ENCODE results near the gene IGFLR1. TPM values are rescaled to one million over a fixed set of nuclear protein-coding genes. Genes with fewer than 3 reads are reported as not detected.
"Not testable (repeated sequence)": the region's sequence is repeated elsewhere in the genome, so short reads cannot be mapped to it uniquely, and the experiment has no call there.

IGFLR1 gene
- total and polyA plus RNA-seq, 4 donors: 3.1 to 10.9 (median 6.1) TPM

- 73% methylated on average over 7 of the region's 7 CpGs for WGBS (ENCODE audit: insufficient coverage)
- H3K27ac ChIP-seq (ENCODE audit: low read depth, low read length): peak overlapping the region; percentile 48
- H3K9me3 ChIP-seq (ENCODE audit: control insufficient read depth, insufficient read depth, low read length): no peaks in the 10 kb centered on the region
- H3K27me3 ChIP-seq (ENCODE audit: control insufficient read depth, insufficient read depth, low read length): no peaks in the 10 kb centered on the region
- no peak overlapping the region for H3K4me3 ChIP-seq (ENCODE audit: low read depth, low read length)
- peaks cover 57% of the 10 kb centered on the region for H3K36me3 ChIP-seq (ENCODE audit: control insufficient read depth, insufficient read depth, low read length)
- peaks cover 39% of the 10 kb centered on the region for H3K4me1 ChIP-seq (ENCODE audit: control insufficient read depth, insufficient read depth, low read length)
- no peak for DNase-seq (ENCODE audit: low read depth in 4 of 6, low spot score in 6 of 6)
Measured at GRCh38 chr19:35777961-35778360, 35.7 kb upstream of the IGFLR1 start.

- WGBS (ENCODE audit: insufficient coverage): 16% methylated on average over 16 of the region's 19 CpGs
- DNase-seq (ENCODE audit: low read depth in 4 of 6, low spot score in 6 of 6): peak in 2 of 6 donors; percentile 19 to 43
- H3K27me3 ChIP-seq (ENCODE audit: control insufficient read depth, insufficient read depth, low read length): no peaks in the 10 kb centered on the region
- peaks cover 39% of the 10 kb centered on the region for H3K4me1 ChIP-seq (ENCODE audit: control insufficient read depth, insufficient read depth, low read length)
- H3K27ac ChIP-seq (ENCODE audit: low read depth, low read length): peak overlapping the region; percentile 48
- H3K4me3 ChIP-seq (ENCODE audit: low read depth, low read length): no peak overlapping the region
- H3K9me3 ChIP-seq (ENCODE audit: control insufficient read depth, insufficient read depth, low read length): no peaks in the 10 kb centered on the region
- H3K36me3 ChIP-seq (ENCODE audit: control insufficient read depth, insufficient read depth, low read length): peaks cover 50% of the 10 kb centered on the region
Measured at GRCh38 chr19:35777086-35777841, 35.0 kb upstream of the IGFLR1 start.

GRCh38 chr19:35776102-35776788 is 34.0 kb upstream of the IGFLR1 start:
- H3K4me3 ChIP-seq (ENCODE audit: low read depth, low read length): peak overlapping the region; percentile 62
- WGBS (ENCODE audit: insufficient coverage): 10% methylated on average over 12 of the region's 13 CpGs
- H3K9me3 ChIP-seq (ENCODE audit: control insufficient read depth, insufficient read depth, low read length): no peaks in the 10 kb centered on the region
- H3K27me3 ChIP-seq (ENCODE audit: control insufficient read depth, insufficient read depth, low read length): no peaks in the 10 kb centered on the region
- H3K4me1 ChIP-seq (ENCODE audit: control insufficient read depth, insufficient read depth, low read length): peaks cover 39% of the 10 kb centered on the region
- peak overlapping the region; percentile 48 for H3K27ac ChIP-seq (ENCODE audit: low read depth, low read length)
- DNase-seq (ENCODE audit: low read depth in 4 of 6, low spot score in 6 of 6): peak in 3 of 6 donors; percentile 23 to 83 (median 71)
- H3K36me3 ChIP-seq (ENCODE audit: control insufficient read depth, insufficient read depth, low read length): peaks cover 40% of the 10 kb centered on the region

GRCh38 chr19:35775298-35776101 is 33.2 kb upstream of the IGFLR1 start, which contains the start of gene ARHGAP33:
ARHGAP33 (plus strand) TSS chr19:35775564; CDS start chr19:35775659, 95 bp downstream.
- Histone ChIP-seq H3K9me3 (ENCODE audit: control insufficient read depth, insufficient read depth, low read length) (no peaks in the 10 kb centered on the region), H3K27ac (ENCODE audit: low read depth, low read length) (peak within 1 kb of the TSS; percentile 33), H3K27me3 (ENCODE audit: control insufficient read depth, insufficient read depth, low read length) (no peaks in the 10 kb centered on the region), H3K36me3 (ENCODE audit: control insufficient read depth, insufficient read depth, low read length) (peaks cover 33% of the 10 kb centered on the region), H3K4me1 (ENCODE audit: control insufficient read depth, insufficient read depth, low read length) (peaks cover 39% of the 10 kb centered on the region), H3K4me3 (ENCODE audit: low read depth, low read length) (peak within 1 kb of the TSS; percentile 62)
- peak; percentile 95 to 100 (median 98) for DNase-seq (ENCODE audit: low read depth in 4 of 6, low spot score in 6 of 6)
- 0% methylated on average over 82 of the region's 82 CpGs for WGBS (ENCODE audit: insufficient coverage)

- peaks cover 39% of the 10 kb centered on the region for H3K4me1 ChIP-seq (ENCODE audit: control insufficient read depth, insufficient read depth, low read length)
- H3K9me3 ChIP-seq (ENCODE audit: control insufficient read depth, insufficient read depth, low read length): no peaks in the 10 kb centered on the region
- peak overlapping the region; percentile 4 for H3K4me3 ChIP-seq (ENCODE audit: low read depth, low read length)
- H3K36me3 ChIP-seq (ENCODE audit: control insufficient read depth, insufficient read depth, low read length): peaks cover 27% of the 10 kb centered on the region
- H3K27me3 ChIP-seq (ENCODE audit: control insufficient read depth, insufficient read depth, low read length): no peaks in the 10 kb centered on the region
- H3K27ac ChIP-seq (ENCODE audit: low read depth, low read length): no peak overlapping the region
- 22% methylated on average over 9 of the region's 9 CpGs for WGBS (ENCODE audit: insufficient coverage)
- DNase-seq (ENCODE audit: low read depth in 4 of 6, low spot score in 6 of 6): no peak
Measured at GRCh38 chr19:35775046-35775297, 32.7 kb upstream of the IGFLR1 start.

GRCh38 chr19:35774274-35775045 is 32.2 kb upstream of the IGFLR1 start:
- H3K27ac ChIP-seq (ENCODE audit: low read depth, low read length): no peak overlapping the region

GRCh38 chr19:35773020-35773806 is 31.0 kb upstream of the IGFLR1 start:
- no peak overlapping the region for H3K27ac ChIP-seq (ENCODE audit: low read depth, low read length)
- H3K4me1 ChIP-seq (ENCODE audit: control insufficient read depth, insufficient read depth, low read length): peaks cover 30% of the 10 kb centered on the region
- 67% methylated on average over 5 of the region's 9 CpGs for WGBS (ENCODE audit: insufficient coverage)
- H3K9me3 ChIP-seq (ENCODE audit: control insufficient read depth, insufficient read depth, low read length): no peaks in the 10 kb centered on the region
- H3K36me3 ChIP-seq (ENCODE audit: control insufficient read depth, insufficient read depth, low read length): peaks cover 14% of the 10 kb centered on the region
- H3K27me3 ChIP-seq (ENCODE audit: control insufficient read depth, insufficient read depth, low read length): no peaks in the 10 kb centered on the region
- no peak for DNase-seq (ENCODE audit: low read depth in 4 of 6, low spot score in 6 of 6)
- H3K4me3 ChIP-seq (ENCODE audit: low read depth, low read length): no peak overlapping the region

More at GRCh38 chr19:35774274-35775045, 32.2 kb upstream of the IGFLR1 start:
- Histone ChIP-seq H3K4me3 (ENCODE audit: low read depth, low read length) (peak overlapping the region; percentile 4), H3K36me3 (ENCODE audit: control insufficient read depth, insufficient read depth, low read length) (peaks cover 23% of the 10 kb centered on the region), H3K4me1 (ENCODE audit: control insufficient read depth, insufficient read depth, low read length) (peaks cover 39% of the 10 kb centered on the region), H3K9me3 (ENCODE audit: control insufficient read depth, insufficient read depth, low read length) (no peaks in the 10 kb centered on the region), H3K27me3 (ENCODE audit: control insufficient read depth, insufficient read depth, low read length) (no peaks in the 10 kb centered on the region)
- WGBS (ENCODE audit: insufficient coverage): 48% methylated on average over 15 of the region's 16 CpGs
- peak in 1 of 6 donors; percentile 32 for DNase-seq (ENCODE audit: low read depth in 4 of 6, low spot score in 6 of 6)

- H3K4me1 ChIP-seq (ENCODE audit: control insufficient read depth, insufficient read depth, low read length): peaks cover 24% of the 10 kb centered on the region
- H3K9me3 ChIP-seq (ENCODE audit: control insufficient read depth, insufficient read depth, low read length); H3K27me3 ChIP-seq (ENCODE audit: control insufficient read depth, insufficient read depth, low read length); DNase-seq (ENCODE audit: low read depth in 4 of 6, low spot score in 6 of 6); H3K4me3 ChIP-seq (ENCODE audit: low read depth, low read length); H3K27ac ChIP-seq (ENCODE audit: low read depth, low read length): not testable (repeated sequence)
- 94% methylated on average over 4 of the region's 5 CpGs for WGBS (ENCODE audit: insufficient coverage)
- peaks cover 14% of the 10 kb centered on the region for H3K36me3 ChIP-seq (ENCODE audit: control insufficient read depth, insufficient read depth, low read length)
Measured at GRCh38 chr19:35772362-35772761, 30.1 kb upstream of the IGFLR1 start.

Data from spinal cord (tissue), 10 donors.